HepG2 (cell line): ENCODE results near the gene B4GALT3. TPM values are rescaled to one million over a fixed set of nuclear protein-coding genes. Genes with fewer than 3 reads are reported as not detected.

ENCODE experiments used
- EEA1 ChIP-seq: sonication (generic); formaldehyde crosslinking; IDR thresholded peaks from 2 replicates; pipeline ENCODE4 v1.5.1; 2020; ENCODE audit warnings: mild to moderate bottlenecking, missing genetic modification reagents, borderline replicate concordance
- ELF4 ChIP-seq: sonication (generic); formaldehyde crosslinking; IDR thresholded peaks from 2 replicates; pipeline ENCODE4 v1.5.0; 2020; ENCODE audit warnings: missing genetic modification reagents, mild to moderate bottlenecking, moderate library complexity, borderline replicate concordance
- HES4 ChIP-seq: sonication (generic); formaldehyde crosslinking; IDR thresholded peaks from 2 replicates; pipeline ENCODE4 v1.9.0; 2021; ENCODE audit warnings: mild to moderate bottlenecking, missing genetic modification reagents, borderline replicate concordance
- MXD4 ChIP-seq: IDR thresholded peaks from 2 replicates; pipeline ENCODE4 v1.6.1; 2016; ENCODE audit warnings: mild to moderate bottlenecking, missing biosample characterization, missing genetic modification reagents
- PCBP2 ChIP-seq: fragments of 200-400 bp; formaldehyde crosslinking; optimal IDR thresholded peaks from 2 replicates; pipeline ENCODE3; 2018; ENCODE audit warnings: low read length, low read depth; ENCODE audit not compliant: poor library complexity, severe bottlenecking
- POLR2AphosphoS2 ChIP-seq: IDR thresholded peaks from 2 replicates; pipeline ENCODE4 v1.6.1; 2011; ENCODE audit warnings: low read depth, low read length, improper control_type of control experiment
- RELA ChIP-seq: sonication (generic); formaldehyde crosslinking; IDR thresholded peaks from 2 replicates; pipeline ENCODE4 v1.4.0; 2020; ENCODE audit warnings: missing genetic modification reagents
- REPIN1 ChIP-seq: sonication (generic); formaldehyde crosslinking; IDR thresholded peaks from 2 replicates; pipeline ENCODE4 v1.8.0; 2022; ENCODE audit warnings: missing genetic modification reagents, low read depth, mild to moderate bottlenecking, borderline replicate concordance
- SAFB2 ChIP-seq: sonication (generic); formaldehyde crosslinking; IDR thresholded peaks from 2 replicates; pipeline ENCODE4 v1.5.1; 2020; ENCODE audit warnings: missing genetic modification reagents, low read depth, mild to moderate bottlenecking, borderline replicate concordance
- ZBTB3 ChIP-seq: sonication (generic); formaldehyde crosslinking; IDR thresholded peaks from 2 replicates; pipeline ENCODE4 v1.4.0; 2020; ENCODE audit warnings: low read depth, mild to moderate bottlenecking, moderate library complexity, missing genetic modification reagents, borderline replicate concordance
- ZNF17 ChIP-seq: sonication (generic); formaldehyde crosslinking; IDR thresholded peaks from 2 replicates; pipeline ENCODE4 v1.5.0; 2020; ENCODE audit warnings: mild to moderate bottlenecking, missing genetic modification reagents
- ZNF292 ChIP-seq: sonication (generic); formaldehyde crosslinking; IDR thresholded peaks from 2 replicates; pipeline ENCODE4 v1.8.1; 2022; ENCODE audit warnings: mild to moderate bottlenecking, low read depth, missing genetic modification reagents, borderline replicate concordance
- ZNF546 ChIP-seq: sonication (generic); formaldehyde crosslinking; conservative IDR thresholded peaks from 2 replicates; pipeline ENCODE4 v1.8.1; 2023; ENCODE audit warnings: mild to moderate bottlenecking, missing genetic modification reagents
- ZNF629 ChIP-seq: sonication (generic); formaldehyde crosslinking; conservative IDR thresholded peaks from 2 replicates; pipeline ENCODE4 v1.5.0; 2020; ENCODE audit warnings: missing genetic modification reagents
- ZNF777 ChIP-seq: sonication (generic); formaldehyde crosslinking; IDR thresholded peaks from 2 replicates; pipeline ENCODE4 v1.4.0; 2020; ENCODE audit warnings: missing genetic modification reagents
- ZNF781 ChIP-seq: sonication (generic); formaldehyde crosslinking; IDR thresholded peaks from 2 replicates; pipeline ENCODE4 v1.5.1; 2020; ENCODE audit warnings: borderline replicate concordance, mild to moderate bottlenecking, missing genetic modification reagents; ENCODE audit errors: not compliant biosample characterization
- polyA plus RNA-seq, 8 experiments: library from polyadenylated mRNA; depleted of rRNA in 3 of 8; stranded (reverse) in 7 of 8; unstranded in 1 of 8; fragments of >200 nt; fragmentation: Illumina TruSeq in 4 of 8; extraction: Trizol in 4 of 8; gene quantifications; 2 replicates each; pipeline versions ENCODE4 v1.2.1 to v1.2.3, GENCODE V29; 2011 to 2016; ENCODE audit warnings: low read depth in 4 of 8, missing spikeins in 1 of 8, mixed read lengths in 1 of 8; ENCODE audit not compliant: insufficient read depth in 1 of 8
- total RNA-seq, 5 experiments: library from RNA; depleted of rRNA; stranded (reverse); fragments of >200 nt; fragmentation: Illumina TruSeq; extraction: Trizol; gene quantifications; 2 replicates each; pipeline ENCODE4 v1.2.3, GENCODE V29; 2016; ENCODE audit warnings: low read depth in 1 of 5
- TF ChIP-seq, protein P1 (sequence below): IDR thresholded peaks from 2 replicates; pipeline ENCODE4 v1.6.1; 2016; ENCODE audit warnings: mild to moderate bottlenecking, missing biosample characterization, missing genetic modification reagents
- TF ChIP-seq, protein P2 (sequence below): sonication (generic); formaldehyde crosslinking; IDR thresholded peaks from 2 replicates; pipeline ENCODE4 v1.8.1; 2022; ENCODE audit warnings: mild to moderate bottlenecking, missing genetic modification reagents
- TF ChIP-seq, protein P3 (sequence below): sonication (generic); formaldehyde crosslinking; IDR thresholded peaks from 2 replicates; pipeline ENCODE4 v1.5.0; 2020; ENCODE audit warnings: mild to moderate bottlenecking, missing genetic modification reagents, borderline replicate concordance
- TF ChIP-seq, protein P4 (sequence below): sonication (generic); formaldehyde crosslinking; IDR thresholded peaks from 2 replicates; pipeline ENCODE4 v1.5.1; 2020; ENCODE audit warnings: mild to moderate bottlenecking, moderate library complexity, missing genetic modification reagents
- TF ChIP-seq, protein P5 (sequence below): sonication (generic); formaldehyde crosslinking; IDR thresholded peaks from 2 replicates; pipeline ENCODE4 v1.9.0; 2021; ENCODE audit warnings: missing genetic modification reagents, mild to moderate bottlenecking, borderline replicate concordance

Gene B4GALT3
- total and polyA plus RNA-seq, 2 of the 13 experiments (the other 11 are each of a cell fraction or from before 2014, with no cell fraction given) = 35.6 to 40.4 TPM

DNA sequence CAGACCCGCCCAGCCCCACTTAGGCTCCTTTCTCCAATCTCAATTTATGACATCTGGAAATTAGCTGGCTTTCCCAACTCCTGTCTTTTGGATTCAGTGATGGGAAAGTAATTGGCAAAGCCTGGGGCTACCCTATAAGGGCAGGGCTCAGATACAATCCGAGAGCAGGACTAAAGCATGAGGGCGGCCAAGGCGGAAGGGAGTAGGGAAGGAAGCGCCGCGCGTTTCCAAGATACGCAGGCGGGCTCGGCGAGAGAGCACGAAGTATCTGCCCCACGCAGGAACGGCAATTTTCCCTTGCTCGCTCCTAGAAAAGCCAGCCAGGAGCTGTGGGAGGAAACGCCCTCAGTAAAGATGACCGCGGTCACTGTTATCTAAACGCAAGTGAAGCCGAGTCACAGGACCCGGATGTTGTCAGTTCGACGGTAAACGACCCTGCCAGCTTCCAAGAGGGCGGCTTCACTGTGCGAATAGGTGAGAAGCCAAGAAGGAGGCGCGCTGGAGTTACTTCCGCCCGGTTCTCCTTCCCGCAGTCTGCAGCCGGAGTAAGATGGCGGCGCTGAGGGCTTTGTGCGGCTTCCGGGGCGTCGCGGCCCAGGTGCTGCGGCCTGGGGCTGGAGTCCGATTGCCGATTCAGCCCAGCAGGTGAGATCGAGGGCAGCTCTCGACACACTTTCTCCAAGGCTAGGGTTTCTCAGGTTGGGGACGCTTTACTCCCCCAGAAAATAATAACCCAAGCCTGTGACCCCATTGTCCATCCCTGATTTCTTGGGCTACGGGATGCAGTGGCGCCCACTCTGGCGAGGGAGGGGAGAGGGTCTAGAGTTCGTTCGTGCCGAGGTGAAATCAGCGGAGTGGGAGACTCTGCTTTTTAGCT is 24.8 kb upstream of the B4GALT3 start, which contains the start of gene NDUFS2 (continued):
- TF ChIP-seq, protein P1, sequence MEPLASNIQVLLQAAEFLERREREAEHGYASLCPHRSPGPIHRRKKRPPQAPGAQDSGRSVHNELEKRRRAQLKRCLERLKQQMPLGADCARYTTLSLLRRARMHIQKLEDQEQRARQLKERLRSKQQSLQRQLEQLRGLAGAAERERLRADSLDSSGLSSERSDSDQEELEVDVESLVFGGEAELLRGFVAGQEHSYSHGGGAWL (CRISPR knock-in tag) = peak; percentile 55; the same call in 1 of the 2 replicates
- TF ChIP-seq ZNF546 (CRISPR knock-in tag) (no peak), REPIN1 (CRISPR knock-in tag) (peak; percentile 59; the same call in 1 of the 2 replicates), POLR2AphosphoS2 (no peak), ZNF629 (no peak), ZNF781 (CRISPR knock-in tag) (peak; percentile 65), EEA1 (CRISPR knock-in tag) (no peak; the same call in 1 of the 2 replicates), ZNF17 (CRISPR knock-in tag) (no peak), ELF4 (CRISPR knock-in tag) (peak; percentile 90), RELA (0 out of 2 replicates have a peak, but pooled peaks have one; percentile 24), ZNF777 (CRISPR knock-in tag) (peak; percentile 88), MXD4 (CRISPR knock-in tag) (no peak), ZBTB3 (no peak), PCBP2 (no peak), SAFB2 (CRISPR knock-in tag) (0 out of 2 replicates have a peak, but pooled peaks have one; percentile 50), ZNF292 (CRISPR knock-in tag) (peak; percentile 62; the same call in 1 of the 2 replicates), HES4 (CRISPR knock-in tag) (peak; percentile 80; the same call in 1 of the 2 replicates)
- TF ChIP-seq, protein P2, sequence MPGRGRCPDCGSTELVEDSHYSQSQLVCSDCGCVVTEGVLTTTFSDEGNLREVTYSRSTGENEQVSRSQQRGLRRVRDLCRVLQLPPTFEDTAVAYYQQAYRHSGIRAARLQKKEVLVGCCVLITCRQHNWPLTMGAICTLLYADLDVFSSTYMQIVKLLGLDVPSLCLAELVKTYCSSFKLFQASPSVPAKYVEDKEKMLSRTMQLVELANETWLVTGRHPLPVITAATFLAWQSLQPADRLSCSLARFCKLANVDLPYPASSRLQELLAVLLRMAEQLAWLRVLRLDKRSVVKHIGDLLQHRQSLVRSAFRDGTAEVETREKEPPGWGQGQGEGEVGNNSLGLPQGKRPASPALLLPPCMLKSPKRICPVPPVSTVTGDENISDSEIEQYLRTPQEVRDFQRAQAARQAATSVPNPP (CRISPR knock-in tag) = 0 out of 2 replicates have a peak, but pooled peaks have one; percentile 77
- TF ChIP-seq, protein P3, sequence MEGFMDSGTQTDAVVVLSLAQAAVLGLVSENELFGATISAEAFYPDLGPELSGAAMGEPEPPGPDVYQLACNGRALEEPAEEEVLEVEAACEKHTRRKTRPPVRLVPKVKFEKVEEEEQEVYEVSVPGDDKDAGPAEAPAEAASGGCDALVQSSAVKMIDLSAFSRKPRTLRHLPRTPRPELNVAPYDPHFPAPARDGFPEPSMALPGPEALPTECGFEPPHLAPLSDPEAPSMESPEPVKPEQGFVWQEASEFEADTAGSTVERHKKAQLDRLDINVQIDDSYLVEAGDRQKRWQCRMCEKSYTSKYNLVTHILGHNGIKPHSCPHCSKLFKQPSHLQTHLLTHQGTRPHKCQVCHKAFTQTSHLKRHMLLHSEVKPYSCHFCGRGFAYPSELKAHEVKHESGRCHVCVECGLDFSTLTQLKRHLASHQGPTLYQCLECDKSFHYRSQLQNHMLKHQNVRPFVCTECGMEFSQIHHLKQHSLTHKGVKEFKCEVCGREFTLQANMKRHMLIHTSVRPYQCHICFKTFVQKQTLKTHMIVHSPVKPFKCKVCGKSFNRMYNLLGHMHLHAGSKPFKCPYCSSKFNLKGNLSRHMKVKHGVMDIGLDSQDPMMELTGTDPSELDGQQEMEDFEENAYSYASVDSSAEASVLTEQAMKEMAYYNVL = no peak
- TF ChIP-seq, protein P4, sequence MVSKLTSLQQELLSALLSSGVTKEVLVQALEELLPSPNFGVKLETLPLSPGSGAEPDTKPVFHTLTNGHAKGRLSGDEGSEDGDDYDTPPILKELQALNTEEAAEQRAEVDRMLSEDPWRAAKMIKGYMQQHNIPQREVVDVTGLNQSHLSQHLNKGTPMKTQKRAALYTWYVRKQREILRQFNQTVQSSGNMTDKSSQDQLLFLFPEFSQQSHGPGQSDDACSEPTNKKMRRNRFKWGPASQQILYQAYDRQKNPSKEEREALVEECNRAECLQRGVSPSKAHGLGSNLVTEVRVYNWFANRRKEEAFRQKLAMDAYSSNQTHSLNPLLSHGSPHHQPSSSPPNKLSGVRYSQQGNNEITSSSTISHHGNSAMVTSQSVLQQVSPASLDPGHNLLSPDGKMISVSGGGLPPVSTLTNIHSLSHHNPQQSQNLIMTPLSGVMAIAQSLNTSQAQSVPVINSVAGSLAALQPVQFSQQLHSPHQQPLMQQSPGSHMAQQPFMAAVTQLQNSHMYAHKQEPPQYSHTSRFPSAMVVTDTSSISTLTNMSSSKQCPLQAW = peak; percentile 91
- TF ChIP-seq, protein P5, sequence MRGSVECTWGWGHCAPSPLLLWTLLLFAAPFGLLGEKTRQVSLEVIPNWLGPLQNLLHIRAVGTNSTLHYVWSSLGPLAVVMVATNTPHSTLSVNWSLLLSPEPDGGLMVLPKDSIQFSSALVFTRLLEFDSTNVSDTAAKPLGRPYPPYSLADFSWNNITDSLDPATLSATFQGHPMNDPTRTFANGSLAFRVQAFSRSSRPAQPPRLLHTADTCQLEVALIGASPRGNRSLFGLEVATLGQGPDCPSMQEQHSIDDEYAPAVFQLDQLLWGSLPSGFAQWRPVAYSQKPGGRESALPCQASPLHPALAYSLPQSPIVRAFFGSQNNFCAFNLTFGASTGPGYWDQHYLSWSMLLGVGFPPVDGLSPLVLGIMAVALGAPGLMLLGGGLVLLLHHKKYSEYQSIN (CRISPR knock-in tag) = no peak
